H1 (cell line): Measurements from ENCODE around the gene F11R.

Experiments used
- BCL11A ChIP-seq, 2 experiments: IDR thresholded peaks; one replicate each; pipeline ENCODE4 v1.6.1; 2011; ENCODE audit warnings: low read depth in 2 of 2, low read length in 2 of 2, mild to moderate bottlenecking in 2 of 2
- CBX8 ChIP-seq: fragments of 300-800, 300-1000 bp; sonication (generic); IDR thresholded peaks from 2 replicates; pipeline ENCODE4 v1.7.1; 2016; ENCODE audit warnings: low read depth, low read length, borderline replicate concordance
- JUND ChIP-seq: IDR thresholded peaks from 2 replicates; pipeline ENCODE4 v1.6.1; 2011; ENCODE audit warnings: mild to moderate bottlenecking, improper control_type of control experiment, low read length
- POLR2A ChIP-seq, 2 experiments: IDR thresholded peaks; 1 replicate in 1 of 2; 2 replicates in 1 of 2; pipeline ENCODE4 v1.6.1; 2011; ENCODE audit warnings: low read depth in 2 of 2, low read length in 2 of 2, mild to moderate bottlenecking in 2 of 2; ENCODE audit errors: control extremely low read depth in 1 of 2
- SIX5 ChIP-seq: IDR thresholded peaks from 2 replicates; pipeline ENCODE4 v1.6.1; 2011; ENCODE audit warnings: mild to moderate bottlenecking, low read depth, low read length
- TF ChIP-seq, protein P1 (sequence below), 3 experiments: IDR thresholded peaks; 1 replicate in 2 of 3; 2 replicates in 1 of 3; pipeline versions ENCODE4 v1.5.1 to v1.6.1; 2011; ENCODE audit warnings: low read length in 3 of 3, mild to moderate bottlenecking in 3 of 3, inconsistent platforms in 2 of 3, low read depth in 1 of 3, moderate library complexity in 1 of 3; ENCODE audit not compliant: insufficient read depth in 1 of 3; ENCODE audit errors: control extremely low read depth in 1 of 3
- TF ChIP-seq, protein P2 (sequence below): IDR thresholded peaks from 2 replicates; pipeline ENCODE4 v1.6.1; 2012; ENCODE audit warnings: inconsistent platforms

DNA sequence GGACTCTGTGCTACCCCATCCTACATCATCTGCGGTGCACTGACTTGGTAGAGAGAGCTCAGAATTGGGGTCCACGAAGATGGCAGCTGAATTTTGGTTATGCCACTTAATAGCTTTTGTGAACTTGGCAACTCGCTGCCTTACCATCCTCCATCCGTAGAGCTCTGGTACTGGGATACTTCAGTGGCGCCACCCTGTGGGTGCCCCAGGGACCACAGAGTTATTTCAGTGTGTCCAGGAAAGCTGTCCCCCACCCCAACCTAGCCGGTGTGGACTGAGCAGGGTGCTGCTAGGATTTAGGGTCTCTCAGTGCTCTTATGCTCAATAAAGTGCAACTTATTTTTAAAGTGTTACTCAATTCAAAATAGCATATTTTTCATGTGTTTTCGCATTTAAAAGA lies 33.9 kb upstream of the F11R start:
- TF ChIP-seq, protein P1, sequence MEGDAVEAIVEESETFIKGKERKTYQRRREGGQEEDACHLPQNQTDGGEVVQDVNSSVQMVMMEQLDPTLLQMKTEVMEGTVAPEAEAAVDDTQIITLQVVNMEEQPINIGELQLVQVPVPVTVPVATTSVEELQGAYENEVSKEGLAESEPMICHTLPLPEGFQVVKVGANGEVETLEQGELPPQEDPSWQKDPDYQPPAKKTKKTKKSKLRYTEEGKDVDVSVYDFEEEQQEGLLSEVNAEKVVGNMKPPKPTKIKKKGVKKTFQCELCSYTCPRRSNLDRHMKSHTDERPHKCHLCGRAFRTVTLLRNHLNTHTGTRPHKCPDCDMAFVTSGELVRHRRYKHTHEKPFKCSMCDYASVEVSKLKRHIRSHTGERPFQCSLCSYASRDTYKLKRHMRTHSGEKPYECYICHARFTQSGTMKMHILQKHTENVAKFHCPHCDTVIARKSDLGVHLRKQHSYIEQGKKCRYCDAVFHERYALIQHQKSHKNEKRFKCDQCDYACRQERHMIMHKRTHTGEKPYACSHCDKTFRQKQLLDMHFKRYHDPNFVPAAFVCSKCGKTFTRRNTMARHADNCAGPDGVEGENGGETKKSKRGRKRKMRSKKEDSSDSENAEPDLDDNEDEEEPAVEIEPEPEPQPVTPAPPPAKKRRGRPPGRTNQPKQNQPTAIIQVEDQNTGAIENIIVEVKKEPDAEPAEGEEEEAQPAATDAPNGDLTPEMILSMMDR (IDR thresholded peaks at IDR 0.05; ENCODE audit: control extremely low read depth in 1 of 3, insufficient read depth in 1 of 3, low read depth in 1 of 3, low read length in 3 of 3) = peak; percentile 48 to 64 (median 49); a peak in 3 of 4 replicates
- TF ChIP-seq POLR2A (IDR thresholded peaks at IDR 0.05; ENCODE audit: control extremely low read depth in 1 of 2, low read depth in 2 of 2, low read length in 2 of 2) = no peak
- TF ChIP-seq, protein P2, sequence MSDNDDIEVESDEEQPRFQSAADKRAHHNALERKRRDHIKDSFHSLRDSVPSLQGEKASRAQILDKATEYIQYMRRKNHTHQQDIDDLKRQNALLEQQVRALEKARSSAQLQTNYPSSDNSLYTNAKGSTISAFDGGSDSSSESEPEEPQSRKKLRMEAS = no peak
- no peak for TF ChIP-seq JUND
- TF ChIP-seq SIX5 = no peak
- TF ChIP-seq BCL11A (IDR thresholded peaks at IDR 0.05; ENCODE audit: low read depth in 2 of 2, low read length in 2 of 2) = no peak
- no peak for TF ChIP-seq CBX8
